Activated CD4-positive, alpha-beta memory T cell treated with anti-CD3 and anti-CD28 coated beads, Interleukin-2, amount 10 ng/mL, durations not matched to agents 7 days and 5 days (primary cell): Measurements from ENCODE around the gene LGALS8. TPM values are rescaled to one million over a fixed set of nuclear protein-coding genes. Genes with fewer than 3 reads are reported as not detected.
A peak's percentile ranks its signal among the peaks of the same experiment; 100 is the strongest.

ENCODE experiments used
- CTCF ChIA-PET: fragments of 350-600 bp; sonication (Branson Sonifier 250); formaldehyde crosslinking; loops from one replicate; lab custom pipeline; 2021; ENCODE audit warnings: antibody characterized with exemption, inconsistent platforms; lab: Charles Lee
- POLR2A ChIA-PET: fragments of 350-600 bp; sonication (Branson Sonifier 250); formaldehyde crosslinking; loops from one replicate; lab custom pipeline; 2021; ENCODE audit warnings: antibody characterized with exemption; lab: Charles Lee
- DNase-seq: peaks from one replicate; pipeline ENCODE4 v3.0.0-alpha.2; 2020
- H3K27ac Mint-ChIP-seq: one replicate; pipeline ENCODE4 v1.8.0; 2021; ENCODE audit warnings: mild to moderate bottlenecking, mixed read lengths
- H3K27me3 Mint-ChIP-seq: one replicate; pipeline ENCODE4 v1.8.0; 2021; ENCODE audit warnings: mixed read lengths
- H3K36me3 Mint-ChIP-seq: one replicate; pipeline ENCODE4 v1.8.0; 2021; ENCODE audit warnings: low read depth, mixed read lengths
- H3K4me1 Mint-ChIP-seq: one replicate; pipeline ENCODE4 v1.8.0; 2021; ENCODE audit warnings: mixed read lengths
- H3K4me3 Mint-ChIP-seq: one replicate; pipeline ENCODE4 v1.8.0; 2021; ENCODE audit warnings: mild to moderate bottlenecking, mixed read lengths
- H3K9me3 Mint-ChIP-seq: one replicate; pipeline ENCODE4 v1.8.0; 2021; ENCODE audit warnings: mixed read lengths
- total RNA-seq, 2 experiments: library from RNA; stranded (reverse); gene quantifications; one replicate each; pipeline ENCODE4 v1.2.3, GENCODE V29; 2021

LGALS8 gene
- total RNA-seq, 2 experiments from 2014 or later = 145 to 146 TPM

DNA sequence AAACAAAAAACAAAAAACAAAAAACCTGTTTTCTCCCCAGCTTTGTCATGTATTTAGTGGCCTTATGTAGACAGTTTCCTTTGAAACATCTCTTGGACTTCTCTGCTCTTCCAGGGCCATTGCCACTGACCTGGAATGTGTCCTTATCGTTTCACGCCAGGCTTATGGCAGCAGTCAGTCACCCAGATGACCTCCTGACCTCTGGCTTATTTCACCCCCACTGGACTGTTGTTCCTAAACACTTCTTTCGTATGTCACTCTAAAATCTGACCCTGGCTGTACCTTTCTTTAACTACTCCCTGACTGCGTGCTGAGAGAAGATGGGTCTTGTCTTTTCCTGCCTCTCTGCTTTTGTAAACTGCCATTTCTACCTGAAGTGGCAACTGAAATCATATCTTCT, 9.1 kb downstream of the LGALS8 start:
- no peaks in the 10 kb centered on the region for H3K27me3 Mint-ChIP-seq
- H3K4me3 Mint-ChIP-seq = no peak overlapping the region
- POLR2A ChIA-PET = no interaction called here
- H3K36me3 Mint-ChIP-seq = peaks cover 66% of the 10 kb centered on the region
- peaks cover 59% of the 10 kb centered on the region for H3K4me1 Mint-ChIP-seq
- H3K9me3 Mint-ChIP-seq = no peaks in the 10 kb centered on the region
- CTCF ChIA-PET = no interaction called here
- peak overlapping the region; percentile 65 for H3K27ac Mint-ChIP-seq
- no peak for DNase-seq

DNA sequence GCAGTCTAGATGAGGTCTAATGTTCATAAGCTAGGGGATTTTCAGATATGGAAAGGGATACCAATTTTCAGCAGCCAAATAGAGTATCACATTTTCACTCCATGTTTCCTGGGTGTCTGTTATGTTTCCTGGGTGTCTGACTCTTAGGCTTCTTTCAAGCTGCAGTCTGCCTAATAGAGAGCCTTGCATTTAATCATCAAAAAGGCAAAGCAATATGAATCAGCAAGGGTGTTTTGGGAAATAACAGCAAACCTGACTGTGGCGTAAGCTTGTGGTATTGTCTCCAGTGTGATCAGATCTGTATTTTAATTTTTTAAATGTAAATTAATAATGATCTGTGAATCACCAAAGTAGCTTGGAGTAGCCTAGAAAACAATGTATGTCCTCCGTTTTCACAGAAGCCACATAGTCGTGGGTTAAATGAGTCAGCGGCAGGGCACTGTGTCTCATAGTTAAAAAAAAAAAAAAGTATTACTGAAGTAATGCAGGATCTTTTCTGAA, 10.4 kb downstream of the LGALS8 start:
- Mint-ChIP-seq H3K9me3 (no peaks in the 10 kb centered on the region), H3K36me3 (peaks cover 73% of the 10 kb centered on the region), H3K4me1 (peaks cover 53% of the 10 kb centered on the region), H3K27ac (peak overlapping the region; percentile 81), H3K27me3 (no peaks in the 10 kb centered on the region), H3K4me3 (peak overlapping the region; percentile 22)
- ChIA-PET CTCF (interaction anchor here (1.0 to 1.4 kb wide), 3 partner anchors 8 to 10 kb away, joined by 3 to 4 read pairs (median 4); partner anchors contain the start of gene LGALS8), POLR2A (interaction anchor here (1.2 to 1.9 kb wide), 6 partner anchors 10 to 71 kb away, joined by 3 to 18 read pairs (median 8); partner anchors contain the start of genes HEATR1 and LGALS8)
- peak; percentile 57 for DNase-seq

GRCh38 chr1:236535190-236535589, 11.4 kb downstream of the LGALS8 start:
- POLR2A ChIA-PET = interaction anchor here (0.9 to 1.9 kb wide), 6 partner anchors 9 to 27 kb away, joined by 3 to 18 read pairs (median 6); partner anchors contain the start of gene LGALS8
- Mint-ChIP-seq H3K27ac (no peak overlapping the region), H3K36me3 (peaks cover 81% of the 10 kb centered on the region), H3K27me3 (no peaks in the 10 kb centered on the region), H3K4me3 (no peak overlapping the region), H3K4me1 (peaks cover 50% of the 10 kb centered on the region), H3K9me3 (no peaks in the 10 kb centered on the region)
- CTCF ChIA-PET = interaction anchor here (1.1 to 1.2 kb wide), 2 partner anchors 10 to 427 kb away, joined by 3 to 4 read pairs; no protein-coding TSS in a partner anchor
- DNase-seq = no peak

GRCh38 chr1:236535662-236536161, 11.9 kb downstream of the LGALS8 start:
- ChIA-PET CTCF (interaction anchor here (1.1 kb wide), 1 partner anchor 427 kb away, joined by 3 read pairs; no protein-coding TSS in a partner anchor), POLR2A (interaction anchor here (0.9 to 1.0 kb wide), 2 partner anchors 9 to 11 kb away, joined by 3 to 5 read pairs; no protein-coding TSS in a partner anchor)

GRCh38 chr1:236536540-236536939, 12.8 kb downstream of the LGALS8 start:
- peaks cover 41% of the 10 kb centered on the region for H3K4me1 Mint-ChIP-seq
- no peak overlapping the region for H3K27ac Mint-ChIP-seq
- H3K27me3 Mint-ChIP-seq = no peaks in the 10 kb centered on the region
- no peak for DNase-seq
- ChIA-PET POLR2A (no interaction called here), CTCF (no interaction called here)
- H3K36me3 Mint-ChIP-seq = peaks cover 81% of the 10 kb centered on the region
- H3K9me3 Mint-ChIP-seq = no peaks in the 10 kb centered on the region
- H3K4me3 Mint-ChIP-seq = no peak overlapping the region

More at GRCh38 chr1:236535662-236536161, 11.9 kb downstream of the LGALS8 start:
- H3K9me3 Mint-ChIP-seq = no peaks in the 10 kb centered on the region
- H3K27ac Mint-ChIP-seq = no peak overlapping the region
- peaks cover 48% of the 10 kb centered on the region for H3K4me1 Mint-ChIP-seq
- H3K36me3 Mint-ChIP-seq = peaks cover 82% of the 10 kb centered on the region
- H3K4me3 Mint-ChIP-seq = no peak overlapping the region
- no peak for DNase-seq
- H3K27me3 Mint-ChIP-seq = no peaks in the 10 kb centered on the region

- POLR2A ChIA-PET = interaction anchor here (0.8 kb wide), 1 partner anchor 16 kb away, joined by 3 read pairs; no protein-coding TSS in a partner anchor
- CTCF ChIA-PET = no interaction called here
- Mint-ChIP-seq H3K4me3 (no peak overlapping the region), H3K27ac (no peak overlapping the region), H3K36me3 (peaks cover 87% of the 10 kb centered on the region), H3K9me3 (no peaks in the 10 kb centered on the region), H3K4me1 (peaks cover 29% of the 10 kb centered on the region), H3K27me3 (no peaks in the 10 kb centered on the region)
- DNase-seq = no peak
Measured at GRCh38 chr1:236540813-236541465, 17.2 kb downstream of the LGALS8 start.

- H3K27me3 Mint-ChIP-seq = no peaks in the 10 kb centered on the region
- no peak overlapping the region for H3K27ac Mint-ChIP-seq
- H3K36me3 Mint-ChIP-seq = peaks cover 86% of the 10 kb centered on the region
- no peaks in the 10 kb centered on the region for H3K9me3 Mint-ChIP-seq
- H3K4me3 Mint-ChIP-seq = no peak overlapping the region
- peaks cover 33% of the 10 kb centered on the region for H3K4me1 Mint-ChIP-seq
- CTCF ChIA-PET = no interaction called here
- POLR2A ChIA-PET = no interaction called here
- DNase-seq = no peak
Measured at GRCh38 chr1:236541710-236542109, 17.9 kb downstream of the LGALS8 start.

GRCh38 chr1:236543065-236543669, 19.4 kb downstream of the LGALS8 start:
- H3K4me1 Mint-ChIP-seq = peaks cover 33% of the 10 kb centered on the region
- H3K9me3 Mint-ChIP-seq = no peaks in the 10 kb centered on the region
- H3K27ac Mint-ChIP-seq = no peak overlapping the region
- H3K27me3 Mint-ChIP-seq = no peaks in the 10 kb centered on the region
- no peak for DNase-seq
- ChIA-PET CTCF (interaction anchor here (0.8 kb wide), 1 partner anchor 9 kb away, joined by 3 read pairs; no protein-coding TSS in a partner anchor), POLR2A (no interaction called here)
- peaks cover 89% of the 10 kb centered on the region for H3K36me3 Mint-ChIP-seq
- no peak overlapping the region for H3K4me3 Mint-ChIP-seq

DNA sequence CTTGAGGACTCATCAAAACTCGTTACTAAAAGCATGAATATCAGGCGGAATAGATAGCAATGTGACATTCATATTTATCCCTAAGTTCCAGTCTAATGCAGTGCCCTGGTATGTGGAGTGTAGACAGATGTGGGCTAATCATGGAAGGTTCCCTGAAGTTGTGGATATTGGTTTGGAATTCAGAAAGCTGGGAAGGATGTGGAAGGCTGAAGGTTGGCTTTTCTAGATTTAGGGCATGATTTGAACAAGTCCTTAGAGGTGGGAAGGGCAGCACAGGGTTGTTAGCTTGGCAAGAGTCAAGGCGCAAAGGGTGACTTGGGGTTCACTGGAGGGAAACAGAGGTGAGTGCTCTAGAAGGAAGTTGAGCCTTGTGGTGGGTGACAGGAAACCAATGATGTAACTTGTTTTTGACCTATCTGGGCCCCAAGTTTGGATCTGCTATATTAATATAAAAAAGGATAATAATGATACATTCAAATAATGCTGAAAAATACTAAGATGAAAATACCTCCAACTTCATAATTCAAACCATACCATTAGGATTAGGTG, 21.9 kb downstream of the LGALS8 start:
- peaks cover 34% of the 10 kb centered on the region for H3K4me1 Mint-ChIP-seq
- ChIA-PET CTCF (no interaction called here), POLR2A (interaction anchor here (1.3 kb wide), 1 partner anchor 21 kb away, joined by 6 read pairs; no protein-coding TSS in a partner anchor)
- DNase-seq = no peak
- H3K36me3 Mint-ChIP-seq = peaks cover 87% of the 10 kb centered on the region
- H3K27me3 Mint-ChIP-seq = no peaks in the 10 kb centered on the region
- no peaks in the 10 kb centered on the region for H3K9me3 Mint-ChIP-seq
- no peak overlapping the region for H3K4me3 Mint-ChIP-seq
- H3K27ac Mint-ChIP-seq = peak overlapping the region; percentile 75

- Mint-ChIP-seq H3K4me1 (peaks cover 39% of the 10 kb centered on the region), H3K36me3 (peaks cover 82% of the 10 kb centered on the region), H3K27ac (no peak overlapping the region), H3K9me3 (no peaks in the 10 kb centered on the region), H3K27me3 (no peaks in the 10 kb centered on the region), H3K4me3 (no peak overlapping the region)
- POLR2A ChIA-PET = interaction anchor here (0.9 to 2.0 kb wide), 4 partner anchors 14 to 56 kb away, joined by 3 to 8 read pairs (median 4); partner anchors contain the start of gene HEATR1
- CTCF ChIA-PET = no interaction called here
- no peak for DNase-seq
Measured at GRCh38 chr1:236548452-236548851, 24.7 kb downstream of the LGALS8 start.

GRCh38 chr1:236550961-236551851, 27.4 kb downstream of the LGALS8 start:
- Mint-ChIP-seq H3K4me1 (peaks cover 15% of the 10 kb centered on the region), H3K9me3 (no peaks in the 10 kb centered on the region), H3K27me3 (no peaks in the 10 kb centered on the region), H3K27ac (peak overlapping the region; percentile 7), H3K4me3 (no peak overlapping the region), H3K36me3 (peaks cover 80% of the 10 kb centered on the region)
- ChIA-PET CTCF (no interaction called here), POLR2A (interaction anchor here (1.3 kb wide), 1 partner anchor 27 kb away, joined by 3 read pairs; the partner anchor contains the start of gene LGALS8)
- DNase-seq = no peak

DNA sequence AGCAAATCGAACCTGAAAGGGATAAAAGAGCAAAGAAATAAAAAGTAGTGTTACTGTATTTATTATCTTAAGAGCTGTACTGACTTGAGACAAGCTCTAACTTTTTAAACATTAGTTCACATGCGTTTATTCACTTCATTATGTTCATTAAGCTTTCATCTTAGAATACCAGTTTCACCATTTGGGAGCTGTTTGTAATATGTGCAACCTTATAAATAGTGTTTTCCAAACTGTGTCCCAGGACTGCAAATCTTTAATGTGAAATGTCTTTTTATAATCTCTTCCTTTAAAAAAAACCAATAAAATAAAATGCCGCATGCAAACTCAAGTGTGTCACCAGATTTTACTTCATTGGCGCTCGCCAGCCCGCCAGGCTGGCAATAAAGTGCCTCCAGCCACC, 28.3 kb downstream of the LGALS8 start:
- Mint-ChIP-seq H3K9me3 (no peaks in the 10 kb centered on the region), H3K36me3 (peaks cover 80% of the 10 kb centered on the region), H3K27me3 (no peaks in the 10 kb centered on the region), H3K27ac (no peak overlapping the region), H3K4me3 (no peak overlapping the region), H3K4me1 (peaks cover 10% of the 10 kb centered on the region)
- ChIA-PET POLR2A (interaction anchor here (1.3 kb wide), 1 partner anchor 28 kb away, joined by 3 read pairs; the partner anchor contains the start of gene LGALS8), CTCF (no interaction called here)
- DNase-seq = no peak
